Activated CD4-positive, alpha-beta T cell treated with anti-CD3 and anti-CD28 coated beads for 36 hours (primary cell): ENCODE data around the gene TRIM56. TPM values are rescaled to one million over a fixed set of nuclear protein-coding genes. Genes with fewer than 3 reads are reported as not detected.
"Not testable (repeated sequence)": the region's sequence is repeated elsewhere in the genome, so short reads cannot be mapped to it uniquely, and the experiment has no call there.

Experiments used
- ATAC-seq: fragments of 200-7000 bp; cut with Tn5 transposase; one replicate; pipeline ENCODE4 v1.10.0; 2021; ENCODE audit warnings: mild to moderate bottlenecking, moderate library complexity
- CTCF ChIA-PET: fragments of 350-600 bp; sonication (Branson Sonifier 250); formaldehyde crosslinking; loops from one replicate; lab custom pipeline; 2021; ENCODE audit warnings: antibody characterized with exemption; lab: Charles Lee
- POLR2A ChIA-PET: fragments of 350-600 bp; sonication (Branson Sonifier 250); formaldehyde crosslinking; loops from one replicate; lab custom pipeline; 2021; ENCODE audit warnings: antibody characterized with exemption, inconsistent platforms; lab: Charles Lee
- DNase-seq: peaks from one replicate; pipeline ENCODE4 v3.0.0-alpha.2; 2020
- H3K27ac Mint-ChIP-seq: one replicate; pipeline ENCODE4 v1.8.0; 2021; ENCODE audit warnings: mixed read lengths
- H3K27me3 Mint-ChIP-seq: one replicate; pipeline ENCODE4 v1.8.0; 2021; ENCODE audit warnings: mixed read lengths
- H3K36me3 Mint-ChIP-seq: one replicate; pipeline ENCODE4 v1.8.0; 2021; ENCODE audit warnings: low read depth, mixed read lengths
- H3K4me1 Mint-ChIP-seq: one replicate; pipeline ENCODE4 v1.8.0; 2021; ENCODE audit warnings: mixed read lengths
- H3K4me3 Mint-ChIP-seq: one replicate; pipeline ENCODE4 v1.8.0; 2021; ENCODE audit warnings: mild to moderate bottlenecking, moderate library complexity, mixed read lengths
- H3K9me3 Mint-ChIP-seq: one replicate; pipeline ENCODE4 v1.8.0; 2021; ENCODE audit warnings: low read depth, mixed read lengths
- intact Hi-C, 2 experiments: fragments of 100-400 bp; cut with DNase I in 1 of 2; cut with micrococcal nuclease in 1 of 2; formaldehyde crosslinking; loops; one replicate each; pipeline versions ENCODE4 v1.14.2 to v1.15.1; 2022 to 2024; cut with DNase I, micrococcal nuclease
- total RNA-seq, 2 experiments: library from RNA; stranded (reverse); gene quantifications; one replicate each; pipeline ENCODE4 v1.2.3, GENCODE V29; 2021

Gene TRIM56
- total RNA-seq, 2 experiments from 2014 or later, result 35.3 to 40.8 TPM

- H3K27ac Mint-ChIP-seq, result no peak overlapping the region
- no peak overlapping the region for H3K4me3 Mint-ChIP-seq
- ChIA-PET POLR2A (no interaction called here), CTCF (interaction anchor here (1.1 kb wide), 1 partner anchor 12 kb away, joined by 3 read pairs; no protein-coding TSS in a partner anchor)
- no peaks in the 10 kb centered on the region for H3K36me3 Mint-ChIP-seq
- peaks cover 13% of the 10 kb centered on the region for H3K4me1 Mint-ChIP-seq
- ATAC-seq (no peak), DNase-seq (no peak)
- H3K9me3 Mint-ChIP-seq, result no peaks in the 10 kb centered on the region
- H3K27me3 Mint-ChIP-seq, result peaks cover 29% of the 10 kb centered on the region
- intact Hi-C loops, result no loop called here
These were observed 16.7 kb downstream of the TRIM56 start for GRCh38 chr7:101102026-101102425.

GRCh38 chr7:101103701-101104100, 18.4 kb downstream of the TRIM56 start:
- POLR2A ChIA-PET, ATAC-seq, H3K27ac Mint-ChIP-seq, intact Hi-C loops, H3K4me3 Mint-ChIP-seq, H3K9me3 Mint-ChIP-seq, DNase-seq, H3K36me3 Mint-ChIP-seq: not testable (repeated sequence)
- Mint-ChIP-seq H3K27me3 (peaks cover 33% of the 10 kb centered on the region), H3K4me1 (peaks cover 13% of the 10 kb centered on the region)
- CTCF ChIA-PET, result interaction anchor here (0.6 kb wide), 1 partner anchor 23 kb away, joined by 3 read pairs; no protein-coding TSS in a partner anchor

- H3K27ac Mint-ChIP-seq, result no peak overlapping the region
- ATAC-seq (no peak), DNase-seq (no peak)
- no peaks in the 10 kb centered on the region for H3K9me3 Mint-ChIP-seq
- intact Hi-C loops, result no loop called here
- CTCF ChIA-PET, result interaction anchor here (0.6 kb wide), 2 partner anchors 24 to 247 kb away, joined by 3 read pairs; no protein-coding TSS in a partner anchor
- POLR2A ChIA-PET, result no interaction called here
- peaks cover 13% of the 10 kb centered on the region for H3K4me1 Mint-ChIP-seq
- peaks cover 33% of the 10 kb centered on the region for H3K27me3 Mint-ChIP-seq
- no peak overlapping the region for H3K4me3 Mint-ChIP-seq
- no peaks in the 10 kb centered on the region for H3K36me3 Mint-ChIP-seq
These were observed 19.0 kb downstream of the TRIM56 start for GRCh38 chr7:101104193-101104713.

GRCh38 chr7:101104799-101105198, 19.5 kb downstream of the TRIM56 start:
- Mint-ChIP-seq H3K36me3 (no peaks in the 10 kb centered on the region), H3K4me1 (peaks cover 9% of the 10 kb centered on the region), H3K4me3 (no peak overlapping the region), H3K27ac (no peak overlapping the region), H3K9me3 (no peaks in the 10 kb centered on the region), H3K27me3 (peaks cover 33% of the 10 kb centered on the region)
- ATAC-seq, result no peak
- no peak for DNase-seq
- ChIA-PET CTCF (interaction anchor here (0.6 kb wide), 1 partner anchor 247 kb away, joined by 3 read pairs; no protein-coding TSS in a partner anchor), POLR2A (no interaction called here)
- intact Hi-C loops, result no loop called here

- ATAC-seq, H3K9me3 Mint-ChIP-seq, H3K36me3 Mint-ChIP-seq, intact Hi-C loops, DNase-seq, H3K4me1 Mint-ChIP-seq, H3K27ac Mint-ChIP-seq, H3K4me3 Mint-ChIP-seq, POLR2A ChIA-PET, CTCF ChIA-PET: not testable (repeated sequence)
- H3K27me3 Mint-ChIP-seq, result peaks cover 32% of the 10 kb centered on the region
These were observed 20.0 kb downstream of the TRIM56 start for GRCh38 chr7:101105248-101105647.

GRCh38 chr7:101106386-101106785, 21.1 kb downstream of the TRIM56 start:
- intact Hi-C loops, result no loop called here
- ChIA-PET CTCF (interaction anchor here (0.7 kb wide), 1 partner anchor 29 kb away, joined by 3 read pairs; no protein-coding TSS in a partner anchor), POLR2A (interaction anchor here (0.6 to 0.7 kb wide), 2 partner anchors 152 to 277 kb away, joined by 3 to 7 read pairs; no protein-coding TSS in a partner anchor)
- H3K4me3 Mint-ChIP-seq, result no peak overlapping the region
- H3K36me3 Mint-ChIP-seq, result no peaks in the 10 kb centered on the region
- H3K4me1 Mint-ChIP-seq, result no peaks in the 10 kb centered on the region
- no peaks in the 10 kb centered on the region for H3K9me3 Mint-ChIP-seq
- ATAC-seq (no peak), DNase-seq (no peak)
- peaks cover 24% of the 10 kb centered on the region for H3K27me3 Mint-ChIP-seq
- no peak overlapping the region for H3K27ac Mint-ChIP-seq

- DNase-seq (no peak), ATAC-seq (no peak)
- Mint-ChIP-seq H3K9me3 (no peaks in the 10 kb centered on the region), H3K4me3 (no peak overlapping the region), H3K27me3 (peaks cover 17% of the 10 kb centered on the region), H3K36me3 (no peaks in the 10 kb centered on the region), H3K4me1 (no peaks in the 10 kb centered on the region), H3K27ac (no peak overlapping the region)
- intact Hi-C loops, result no loop called here
- POLR2A ChIA-PET, result interaction anchor here (0.6 kb wide), 1 partner anchor 63 kb away, joined by 4 read pairs; no protein-coding TSS in a partner anchor
- CTCF ChIA-PET, result interaction anchor here (0.6 kb wide), 2 partner anchors 43 to 348 kb away, joined by 3 read pairs; no protein-coding TSS in a partner anchor
These were observed 23.1 kb downstream of the TRIM56 start for GRCh38 chr7:101108330-101108857.

- DNase-seq (no peak), ATAC-seq (no peak)
- H3K27me3 Mint-ChIP-seq, result peaks cover 14% of the 10 kb centered on the region
- CTCF ChIA-PET, result interaction anchor here (0.6 kb wide), 2 partner anchors 43 to 348 kb away, joined by 3 read pairs; no protein-coding TSS in a partner anchor
- no peaks in the 10 kb centered on the region for H3K36me3 Mint-ChIP-seq
- POLR2A ChIA-PET, result no interaction called here
- H3K4me1 Mint-ChIP-seq, result no peaks in the 10 kb centered on the region
- no peaks in the 10 kb centered on the region for H3K9me3 Mint-ChIP-seq
- intact Hi-C loops, result no loop called here
- no peak overlapping the region for H3K4me3 Mint-ChIP-seq
- H3K27ac Mint-ChIP-seq, result no peak overlapping the region
These were observed 23.7 kb downstream of the TRIM56 start for GRCh38 chr7:101108961-101109360.

- H3K27me3 Mint-ChIP-seq, result peaks cover 12% of the 10 kb centered on the region
These were observed 24.1 kb downstream of the TRIM56 start for GRCh38 chr7:101109368-101109767.

GRCh38 chr7:101111261-101111660, 26.0 kb downstream of the TRIM56 start:
- H3K27me3 Mint-ChIP-seq, result peaks cover 8% of the 10 kb centered on the region
- ChIA-PET POLR2A (no interaction called here), CTCF (interaction anchor here (0.5 to 1.2 kb wide), 4 partner anchors 16 to 35 kb away, joined by 3 to 4 read pairs (median 3); partner anchors contain the start of gene SERPINE1)
- no peaks in the 10 kb centered on the region for H3K36me3 Mint-ChIP-seq
- H3K4me1 Mint-ChIP-seq, result no peaks in the 10 kb centered on the region
- no peaks in the 10 kb centered on the region for H3K9me3 Mint-ChIP-seq
- no peak overlapping the region for H3K4me3 Mint-ChIP-seq
- ATAC-seq (no peak), DNase-seq (no peak)
- no peak overlapping the region for H3K27ac Mint-ChIP-seq
- intact Hi-C loops, result no loop called here

More at GRCh38 chr7:101109368-101109767, 24.1 kb downstream of the TRIM56 start:
- H3K4me3 Mint-ChIP-seq, result no peak overlapping the region
- POLR2A ChIA-PET, result no interaction called here
- CTCF ChIA-PET, result interaction anchor here (0.6 to 0.7 kb wide), 2 partner anchors 35 to 349 kb away, joined by 3 read pairs; no protein-coding TSS in a partner anchor
- ATAC-seq (no peak), DNase-seq (no peak)
- no peak overlapping the region for H3K27ac Mint-ChIP-seq
- intact Hi-C loops, result no loop called here
- no peaks in the 10 kb centered on the region for H3K4me1 Mint-ChIP-seq
- no peaks in the 10 kb centered on the region for H3K36me3 Mint-ChIP-seq
- no peaks in the 10 kb centered on the region for H3K9me3 Mint-ChIP-seq

GRCh38 chr7:101112233-101112632, 27.0 kb downstream of the TRIM56 start:
- POLR2A ChIA-PET, result no interaction called here
- Mint-ChIP-seq H3K27ac (no peak overlapping the region), H3K27me3 (peaks cover 6% of the 10 kb centered on the region), H3K9me3 (no peaks in the 10 kb centered on the region), H3K36me3 (no peaks in the 10 kb centered on the region), H3K4me3 (no peak overlapping the region), H3K4me1 (no peaks in the 10 kb centered on the region)
- intact Hi-C loops, result no loop called here
- ATAC-seq (no peak), DNase-seq (no peak)
- CTCF ChIA-PET, result interaction anchor here (0.5 to 0.7 kb wide), 2 partner anchors 226 to 247 kb away, joined by 3 read pairs; no protein-coding TSS in a partner anchor
